Epidermal melanocyte (primary cell): ENCODE data around the gene HIF3A.
"Not testable (repeated sequence)": the region's sequence is repeated elsewhere in the genome, so short reads cannot be mapped to it uniquely, and the experiment has no call there.

Experiments
- DNase-seq: peaks from one replicate; pipeline ENCODE4 v3.0.0; 2011; ENCODE audit warnings: low spot score; ENCODE audit not compliant: insufficient read length

Gene HIF3A

DNA sequence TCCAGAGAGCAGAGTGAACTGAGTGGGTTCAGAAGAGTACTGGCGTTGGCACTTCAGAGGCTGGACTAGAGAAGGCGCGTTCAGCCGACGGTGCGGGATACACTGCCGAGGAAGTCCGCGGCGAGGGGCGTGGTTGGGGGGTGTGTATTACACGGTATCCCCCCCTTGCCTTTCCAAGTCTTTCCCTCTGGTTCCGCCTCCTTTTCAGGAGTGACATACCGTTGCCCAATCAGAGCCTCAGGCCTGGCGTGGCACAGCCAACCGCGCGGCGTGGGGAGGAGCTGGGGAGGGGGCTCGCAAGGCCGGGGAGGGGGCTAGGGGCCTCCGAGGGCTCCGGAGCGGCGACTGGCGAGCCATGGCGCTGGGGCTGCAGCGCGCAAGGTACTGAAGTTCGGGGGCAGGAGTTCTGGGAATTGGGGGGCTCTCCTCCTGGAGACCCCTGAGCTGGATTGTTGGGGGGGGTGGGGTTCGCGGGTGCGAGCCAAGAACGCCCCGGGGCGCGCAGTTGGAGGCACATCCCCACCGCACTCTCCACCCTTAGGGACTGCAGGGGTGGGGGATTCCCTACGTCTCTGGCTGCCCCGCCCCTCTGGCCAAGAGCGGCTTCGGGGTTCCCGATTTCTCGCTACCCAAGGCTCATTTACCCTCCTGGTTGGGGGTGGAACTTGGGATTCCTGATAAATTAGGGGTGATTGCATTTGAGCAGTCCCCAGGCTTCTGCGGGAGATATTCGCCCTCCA lies at the start of gene HIF3A:
TSS of gene HIF3A (plus strand) at position 321 of the 740 bp plus-strand sequence. CDS start at position 356, 35 bp downstream.
- DNase-seq: no peak

DNA sequence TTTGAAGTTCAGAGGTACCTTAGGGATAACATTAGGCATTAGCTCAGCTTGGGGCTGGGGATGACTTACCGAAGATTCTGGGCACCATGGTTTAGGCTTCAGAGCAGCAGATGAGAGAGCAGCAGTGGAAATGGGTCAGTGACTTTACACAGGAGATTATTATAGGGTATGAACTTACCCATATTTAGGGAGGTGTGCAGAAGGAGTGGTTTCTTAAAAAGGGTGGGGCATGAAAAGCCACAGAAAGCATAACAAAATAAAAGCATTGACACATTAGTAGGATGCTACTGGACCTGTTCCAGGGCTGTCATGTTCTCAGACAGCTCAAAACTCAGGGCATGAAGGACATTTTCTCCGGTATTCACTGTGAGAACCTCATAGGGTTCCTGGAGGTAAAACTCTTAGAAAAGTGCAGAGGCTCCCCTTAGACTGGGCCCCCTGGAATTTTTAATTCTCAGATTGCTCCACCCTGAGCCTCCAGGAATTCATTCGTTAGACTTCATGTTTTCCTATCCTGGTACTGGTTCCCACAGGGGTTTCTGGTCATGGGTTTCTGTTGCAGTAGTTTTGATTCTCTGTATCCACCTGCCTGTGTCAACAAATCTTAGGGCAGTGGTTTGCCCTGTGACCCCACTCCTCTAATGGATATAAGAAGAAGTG lies 46.6 kb upstream of the HIF3A start:
- DNase-seq: no peak

- DNase-seq: no peak
Measured at GRCh38 chr19:46251416-46251815, 45.4 kb upstream of the HIF3A start.

DNA sequence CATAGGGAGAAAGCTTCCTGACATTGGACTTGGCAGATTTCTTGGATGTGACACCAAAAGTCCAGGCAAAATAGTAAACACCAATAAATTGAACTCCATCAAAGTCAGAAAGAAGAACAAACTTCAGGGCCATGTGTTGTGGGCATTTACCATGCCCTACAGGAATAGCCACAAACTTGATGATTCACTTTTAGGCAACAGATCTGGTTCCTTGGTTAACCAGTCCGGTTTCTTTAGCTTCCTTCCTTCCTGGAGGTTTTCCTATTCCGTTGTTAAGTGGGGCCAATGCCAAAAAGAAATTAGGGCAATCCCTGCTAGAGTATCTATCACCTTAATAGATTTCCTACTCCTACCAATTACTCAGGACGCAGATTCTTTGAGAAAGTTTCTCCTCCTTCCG lies 42.1 kb upstream of the HIF3A start:
- DNase-seq: no peak

- DNase-seq: no peak
Measured at GRCh38 chr19:46256855-46257254, 40.0 kb upstream of the HIF3A start.

GRCh38 chr19:46261501-46261900 lies 35.3 kb upstream of the HIF3A start:
- not testable (repeated sequence) for DNase-seq

DNA sequence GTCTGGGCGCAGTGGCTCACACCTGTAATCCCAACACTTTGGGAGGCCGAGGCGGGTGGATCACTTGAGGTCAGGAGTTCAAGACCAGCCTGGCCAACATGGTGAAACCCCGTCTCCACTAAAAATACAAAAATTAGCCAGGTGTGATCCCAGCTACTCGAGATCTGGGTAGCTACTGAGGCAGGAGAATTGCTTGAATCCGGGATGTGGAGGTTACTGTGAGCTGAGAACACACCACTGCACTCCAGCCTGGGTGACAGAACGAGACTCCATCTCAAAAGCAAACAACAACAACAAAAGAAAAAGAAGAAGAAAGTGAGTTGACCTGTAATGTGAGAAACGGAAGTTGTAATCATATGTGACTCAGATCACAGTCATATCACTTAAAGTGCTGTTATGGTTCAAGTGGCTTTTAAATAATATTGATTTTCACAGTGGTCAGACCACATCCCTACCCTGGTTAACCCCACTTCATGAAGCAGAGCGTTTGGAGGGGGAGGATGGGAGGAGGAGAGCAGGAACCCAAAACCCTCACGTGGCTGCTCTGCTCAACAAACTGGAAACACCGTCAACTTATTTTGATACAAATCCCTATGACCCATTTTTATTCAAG lies 34.1 kb upstream of the HIF3A start:
- not testable (repeated sequence) for DNase-seq

GRCh38 chr19:46264801-46265200 lies 32.0 kb upstream of the HIF3A start:
- not testable (repeated sequence) for DNase-seq

- peak; percentile 54 for DNase-seq
Measured at GRCh38 chr19:46265217-46265828, 31.5 kb upstream of the HIF3A start.

DNA sequence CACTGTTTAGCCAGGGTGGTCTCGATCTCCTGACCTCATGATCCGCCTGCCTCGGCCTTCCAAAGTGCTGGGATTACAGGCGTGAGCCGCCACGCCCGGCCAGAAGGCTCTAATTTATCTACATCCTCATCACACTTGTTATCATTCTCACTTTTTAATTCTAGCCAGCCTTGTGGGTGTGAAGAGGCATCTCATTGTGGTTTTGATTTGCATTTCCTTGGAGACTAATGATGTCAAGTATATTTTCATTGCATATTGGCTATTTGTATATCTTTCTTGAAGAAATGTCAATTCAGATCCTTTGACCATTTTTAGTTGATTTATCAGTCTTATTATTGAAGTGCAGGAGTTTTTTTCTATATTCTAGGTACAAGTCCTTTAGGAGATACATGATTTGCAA lies 27.7 kb upstream of the HIF3A start:
- DNase-seq: no peak

DNA sequence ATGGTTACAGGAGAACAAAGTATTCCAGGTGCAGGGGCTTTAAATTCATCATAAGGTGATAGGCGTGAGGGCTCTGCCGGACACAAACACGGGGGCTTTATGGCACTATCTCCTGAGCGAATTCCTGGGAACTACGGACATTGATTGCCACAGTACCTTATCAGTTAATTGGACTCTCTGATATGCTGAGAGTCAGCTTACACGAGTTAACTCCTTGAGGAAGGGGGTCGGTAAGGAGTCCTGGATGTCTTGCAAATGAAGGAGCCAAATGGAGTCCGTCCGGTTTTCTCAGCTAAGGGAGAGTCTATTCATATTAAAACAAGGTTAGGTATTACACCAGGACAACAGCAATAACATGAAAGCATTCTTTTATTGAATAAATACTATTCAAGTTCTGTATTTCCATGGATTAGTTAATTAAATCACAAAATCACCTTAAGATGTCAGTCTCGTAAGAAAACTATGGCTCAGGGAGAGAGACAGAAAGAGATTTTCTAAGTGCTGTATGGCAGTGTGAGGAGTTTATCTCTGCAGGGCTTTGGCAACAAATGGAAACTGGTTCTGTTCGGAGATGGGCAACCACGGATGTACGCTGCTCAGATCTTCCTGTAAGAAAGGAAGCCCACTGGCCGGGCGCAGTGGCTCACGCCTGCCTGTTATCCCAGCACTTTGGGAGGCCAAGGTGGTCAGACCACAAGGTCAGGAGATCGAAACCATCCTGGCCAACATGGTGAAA lies 26.2 kb upstream of the HIF3A start:
- DNase-seq: no peak

DNA sequence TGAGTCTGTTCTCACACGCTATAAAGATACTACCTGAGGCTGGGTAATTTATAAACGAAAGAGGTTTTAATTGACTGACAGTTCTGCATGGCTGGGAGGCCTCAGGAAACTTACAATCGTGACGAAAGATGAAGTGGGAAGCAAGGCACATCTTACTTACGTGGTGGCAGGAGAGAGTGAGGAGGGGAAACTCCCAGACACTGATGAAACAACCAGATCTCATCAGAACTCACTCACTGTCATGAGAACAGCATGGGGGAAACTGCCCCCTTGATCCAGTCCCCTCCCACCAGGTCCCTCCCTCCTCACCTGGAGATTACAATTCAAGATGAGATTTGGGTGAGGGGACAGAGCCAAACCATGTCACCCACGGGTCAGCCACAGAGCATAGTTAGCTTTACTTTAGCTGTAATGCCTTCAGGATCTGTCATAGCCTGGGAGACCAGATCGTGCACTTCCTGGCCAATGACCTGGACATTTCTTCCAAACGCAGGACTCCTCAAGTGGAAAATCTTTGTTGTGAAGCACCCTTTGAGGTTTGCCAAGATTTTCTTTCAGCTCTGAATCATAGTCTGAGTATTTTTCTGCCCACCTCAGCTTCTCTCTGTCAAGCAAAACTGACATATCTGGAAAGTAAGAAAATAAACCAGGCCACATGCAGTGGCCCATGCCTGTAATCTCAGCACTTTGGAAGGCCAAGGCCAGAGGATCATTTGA lies 25.2 kb upstream of the HIF3A start:
- DNase-seq: no peak

DNA sequence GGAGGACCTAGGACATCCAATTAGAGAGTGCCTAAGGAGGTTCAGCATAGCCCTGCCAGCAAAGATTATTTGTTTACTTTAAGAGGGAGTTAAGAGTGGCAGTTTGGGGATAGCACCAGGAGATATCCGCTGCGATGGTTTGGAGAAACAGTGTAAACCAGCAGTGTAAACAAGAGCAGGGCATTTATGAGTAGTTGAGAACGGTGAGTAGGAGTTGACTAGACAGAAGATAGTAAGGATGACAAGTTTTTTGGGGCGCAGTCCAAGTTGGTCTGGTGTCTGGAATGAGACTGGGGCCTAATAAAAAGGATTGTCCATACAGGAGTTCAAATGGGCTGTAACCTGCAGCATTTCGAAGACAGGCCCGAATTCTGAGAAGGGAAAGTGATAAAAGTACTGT lies 22.9 kb upstream of the HIF3A start:
- DNase-seq: not testable (repeated sequence)

DNA sequence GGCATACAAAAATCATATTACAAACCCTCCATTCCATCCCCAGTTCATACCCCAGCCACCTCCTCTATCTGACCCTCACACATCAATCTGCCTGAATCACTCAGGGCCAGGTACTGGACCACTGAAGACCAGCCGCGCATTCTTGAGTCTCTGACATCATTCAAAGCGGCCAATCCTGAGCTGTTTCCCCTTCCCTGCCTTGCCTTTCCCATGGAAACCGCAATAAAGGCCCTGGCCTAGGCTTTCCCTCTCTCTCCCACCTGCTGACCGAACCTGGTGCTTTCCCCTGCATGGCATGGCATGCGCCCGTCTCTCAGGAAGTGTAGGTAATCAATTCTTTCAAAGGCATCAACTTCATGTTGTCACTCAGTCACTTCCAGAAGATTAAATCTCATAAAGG lies 17.7 kb upstream of the HIF3A start:
- DNase-seq: no peak

GRCh38 chr19:46283771-46284170 lies 13.1 kb upstream of the HIF3A start:
- DNase-seq: no peak

DNA sequence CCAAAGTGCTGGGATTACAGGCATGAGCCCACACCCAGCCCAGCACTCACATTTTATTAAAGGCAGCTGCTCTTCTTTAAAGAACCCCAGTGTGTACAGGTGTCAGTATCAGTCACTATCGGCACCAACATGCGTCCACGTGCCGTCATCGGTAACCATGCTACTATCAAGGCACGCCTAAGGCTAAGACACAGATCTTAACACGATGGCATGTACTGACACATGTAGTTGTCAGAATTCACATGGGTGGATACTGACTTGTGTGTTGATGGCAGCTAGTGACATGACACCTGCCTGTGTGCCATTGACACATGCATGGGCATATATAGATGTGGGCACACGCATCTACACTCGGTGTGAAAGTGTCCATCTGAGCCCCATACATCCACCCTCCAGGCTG lies 12.2 kb upstream of the HIF3A start:
- no peak for DNase-seq

GRCh38 chr19:46287585-46287984 lies 9.3 kb upstream of the HIF3A start:
- DNase-seq: no peak

DNA sequence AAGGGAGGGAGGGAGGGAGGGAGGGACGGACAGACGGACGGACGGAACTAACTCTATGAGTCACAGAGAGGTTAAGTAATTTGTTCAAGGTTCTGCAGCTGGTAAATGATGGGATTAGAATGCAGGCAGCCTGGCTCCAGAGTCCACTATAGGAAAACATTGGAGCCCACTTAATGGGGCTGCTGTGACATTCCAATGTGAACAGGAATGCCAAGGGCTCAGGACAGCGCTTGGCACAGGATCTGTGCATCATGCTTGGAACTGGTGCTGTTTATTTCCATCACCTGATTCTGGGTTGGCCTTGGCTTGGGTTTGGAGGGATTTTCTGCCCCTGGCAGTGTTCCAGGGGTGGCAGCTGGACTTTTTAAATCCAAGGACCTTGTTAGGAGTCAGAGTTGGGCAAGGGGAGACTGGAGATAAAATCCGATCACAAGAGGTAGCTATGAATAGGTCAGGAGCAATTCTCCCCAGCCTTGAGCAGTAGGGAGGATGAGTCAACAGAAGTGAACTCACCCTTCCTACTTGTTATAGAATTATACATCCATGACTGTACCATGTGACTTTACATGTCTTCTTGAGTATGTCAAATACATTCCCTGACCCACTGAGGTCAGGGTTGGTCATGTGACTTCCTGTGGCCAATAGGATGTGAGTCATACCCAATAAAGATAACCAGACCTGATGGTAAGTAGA lies 7.8 kb upstream of the HIF3A start:
- DNase-seq: no peak

GRCh38 chr19:46289724-46290619 lies 6.9 kb upstream of the HIF3A start:
- no peak for DNase-seq
